HG03097 (cell line): ENCODE data around the gene C16orf74.

Experiments
- ATAC-seq: cut with Tn5 transposase; IDR thresholded peaks from one replicate; pipeline ENCODE4 v1.9.1; 2021; ENCODE audit not compliant: unreplicated experiment, low FRiP score

Gene C16orf74

GRCh38 chr16:85698935-85699558 is 51.8 kb downstream of the C16orf74 start:
- no peak for ATAC-seq

GRCh38 chr16:85698459-85698891 is 52.4 kb downstream of the C16orf74 start:
- ATAC-seq: no peak

- ATAC-seq: no peak
These were observed 53.5 kb downstream of the C16orf74 start for GRCh38 chr16:85697431-85697830.

- no peak for ATAC-seq
These were observed 54.1 kb downstream of the C16orf74 start for GRCh38 chr16:85696781-85697180.

GRCh38 chr16:85695196-85696128 is 55.4 kb downstream of the C16orf74 start:
- ATAC-seq: no peak

- ATAC-seq: no peak
These were observed 60.3 kb downstream of the C16orf74 start for GRCh38 chr16:85690469-85691064.

- no peak for ATAC-seq
These were observed 61.0 kb downstream of the C16orf74 start for GRCh38 chr16:85689950-85690320.

- no peak for ATAC-seq
These were observed 61.5 kb downstream of the C16orf74 start for GRCh38 chr16:85689285-85689949.

GRCh38 chr16:85688586-85689284 is 62.2 kb downstream of the C16orf74 start, which contains the start of gene GINS2:
Gene GINS2 (minus strand): TSS chr16:85688954. CDS start chr16:85688898, 56 bp downstream.
- peak; percentile 89 for ATAC-seq

GRCh38 chr16:85687651-85688471 is 63.0 kb downstream of the C16orf74 start:
- no peak for ATAC-seq

GRCh38 chr16:85686912-85687591 is 63.8 kb downstream of the C16orf74 start:
- no peak for ATAC-seq

GRCh38 chr16:85685251-85685650 is 65.6 kb downstream of the C16orf74 start:
- no peak for ATAC-seq

GRCh38 chr16:85683363-85683762 is 67.5 kb downstream of the C16orf74 start:
- ATAC-seq: no peak

GRCh38 chr16:85682516-85682915 is 68.4 kb downstream of the C16orf74 start:
- ATAC-seq: no peak

GRCh38 chr16:85681255-85681654 is 69.6 kb downstream of the C16orf74 start:
- no peak for ATAC-seq

- no peak for ATAC-seq
These were observed 70.4 kb downstream of the C16orf74 start for GRCh38 chr16:85680352-85680944.

- no peak for ATAC-seq
These were observed 71.0 kb downstream of the C16orf74 start for GRCh38 chr16:85679870-85680269.

- no peak for ATAC-seq
These were observed 72.1 kb downstream of the C16orf74 start for GRCh38 chr16:85678821-85679220.
